IPS DF 4.7 (cell line): ENCODE measurements around the gene PCP2.
"Not testable (repeated sequence)": the region's sequence is repeated elsewhere in the genome, so short reads cannot be mapped to it uniquely, and the experiment has no call there.

ENCODE experiments used
- DNase-seq: peaks from one replicate; pipeline ENCODE4 v3.0.0-alpha.2; 2013; ENCODE audit warnings: low spot score; ENCODE audit errors: extremely low read depth

PCP2 gene

DNA sequence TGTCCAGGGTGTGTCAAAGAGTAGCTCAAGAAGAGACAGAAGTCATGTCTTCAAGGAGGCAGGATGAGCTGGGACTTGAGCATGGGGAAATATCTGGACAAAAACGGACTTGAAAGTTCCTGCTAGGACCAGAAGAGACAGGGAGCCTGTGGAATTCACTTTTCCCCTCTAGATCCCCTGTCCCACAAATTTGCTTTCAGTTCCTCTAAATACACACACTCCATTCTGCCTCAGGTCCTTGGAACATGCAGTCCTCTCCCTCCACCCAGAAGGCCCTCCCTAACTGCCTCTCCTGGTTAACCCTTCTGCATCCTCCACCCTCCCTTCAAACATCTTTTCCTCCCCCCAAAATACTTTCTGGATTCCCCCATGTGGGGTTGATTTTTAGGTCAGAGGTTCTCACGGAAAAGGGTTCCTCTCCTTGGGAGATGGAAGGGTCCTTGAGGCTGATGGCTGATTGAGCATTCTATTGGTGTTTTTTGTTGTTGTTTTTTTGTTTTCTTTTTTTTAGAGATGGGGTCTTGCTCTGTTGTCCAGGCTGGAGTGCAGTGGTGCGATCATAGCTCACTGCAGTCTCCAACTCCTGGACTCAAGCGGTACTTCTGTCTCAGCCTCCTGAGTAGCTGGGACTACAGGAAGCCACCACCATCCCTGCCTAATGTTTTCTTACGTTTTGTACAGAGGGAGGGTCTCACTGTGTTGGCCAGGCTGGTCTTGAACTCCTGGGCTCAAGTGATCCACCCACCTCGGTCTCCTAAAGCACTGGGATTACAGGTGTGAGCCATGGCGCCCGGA is 28.4 kb upstream of the PCP2 start:
- no peak for DNase-seq

DNA sequence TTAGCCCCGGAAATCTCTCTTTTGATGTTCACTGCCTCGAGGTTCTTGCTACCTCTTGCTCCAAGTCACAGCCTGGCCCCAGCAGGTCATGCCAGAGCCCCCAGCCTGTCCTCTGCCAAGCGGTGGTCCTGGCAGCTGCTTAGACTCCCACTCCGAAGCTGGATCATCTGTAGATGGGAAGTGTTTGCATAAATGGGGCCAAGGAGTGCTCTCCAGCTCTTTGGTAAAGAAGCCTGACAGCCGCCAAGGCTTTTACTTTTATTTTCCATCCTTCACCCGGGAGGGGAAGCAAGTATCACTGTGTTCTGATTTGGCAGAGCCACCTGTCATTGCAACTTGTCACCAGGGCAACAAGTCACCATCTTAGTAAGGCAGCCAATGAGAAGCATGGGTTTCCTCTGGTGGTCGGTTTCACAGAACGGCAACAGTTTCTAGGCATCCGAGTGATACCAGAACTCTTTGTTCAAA is 24.7 kb upstream of the PCP2 start:
- no peak for DNase-seq

DNA sequence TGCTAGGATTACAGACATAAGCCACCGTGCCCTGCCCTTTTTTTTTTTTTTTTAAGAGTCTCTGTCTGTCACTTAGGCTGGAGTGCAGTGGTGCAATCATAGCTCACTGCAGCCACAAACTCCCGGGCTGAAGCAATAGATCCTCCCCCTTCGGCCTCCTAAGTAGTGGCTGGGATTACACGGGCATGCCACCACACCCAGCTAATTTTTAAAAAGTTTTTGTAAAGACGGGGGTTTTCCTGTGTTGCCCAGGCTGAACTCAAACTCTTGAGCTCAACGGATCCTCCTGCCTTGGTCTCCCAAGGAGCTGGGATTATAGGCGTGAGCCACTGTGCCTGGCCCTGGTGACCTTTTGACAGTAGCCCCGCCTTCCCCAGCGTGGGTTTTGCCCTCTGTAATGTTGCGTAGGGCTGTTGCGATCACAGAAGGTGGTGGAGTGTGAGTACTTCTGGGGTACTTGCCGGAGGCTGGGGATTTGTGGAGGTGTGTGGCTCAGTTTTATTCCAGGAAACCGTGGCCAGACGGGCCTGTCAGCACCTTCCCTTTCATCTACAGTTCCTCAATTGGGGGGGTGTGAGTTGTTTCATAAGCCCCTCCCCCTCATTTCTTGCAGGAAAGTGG is 23.7 kb upstream of the PCP2 start:
- no peak for DNase-seq

DNA sequence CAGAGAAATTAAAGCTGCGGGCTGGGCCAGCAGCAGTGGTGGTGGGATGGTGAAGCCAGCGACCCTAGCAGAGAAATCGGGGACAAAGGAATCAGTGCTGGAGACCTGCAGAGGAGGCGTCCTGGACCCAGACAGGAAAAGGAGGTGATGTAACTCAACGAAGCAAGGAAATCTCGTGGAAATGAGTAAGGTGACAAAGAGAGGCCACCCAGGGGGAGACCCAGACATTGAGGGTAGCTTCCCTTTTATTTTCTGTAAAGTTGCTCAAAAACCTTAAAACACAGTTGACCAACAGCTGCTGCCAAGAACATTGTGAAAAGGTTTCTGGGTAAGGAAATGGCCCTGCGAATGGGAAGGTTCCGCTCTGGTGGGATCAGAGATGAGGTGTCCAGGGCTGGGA is 22.1 kb upstream of the PCP2 start:
- no peak for DNase-seq

DNA sequence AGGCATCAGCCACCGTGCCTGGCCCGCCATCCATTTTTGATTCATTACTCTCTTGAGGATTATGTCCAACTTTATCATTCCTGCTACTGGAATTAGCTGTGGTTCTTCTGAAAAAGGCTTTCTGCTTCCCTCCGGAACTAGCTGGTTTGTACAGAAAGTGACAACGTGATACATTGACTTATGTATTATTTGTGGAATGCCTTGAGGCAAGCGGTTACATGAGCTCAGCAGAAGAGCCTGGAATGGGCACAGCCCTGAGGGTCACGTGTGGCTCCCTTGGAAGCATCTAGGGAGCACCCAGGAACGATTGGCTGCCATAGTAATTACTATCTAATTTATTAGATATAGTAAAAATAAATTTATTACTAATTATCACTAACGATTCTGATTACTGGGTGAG is 20.9 kb upstream of the PCP2 start:
- DNase-seq, result no peak

DNA sequence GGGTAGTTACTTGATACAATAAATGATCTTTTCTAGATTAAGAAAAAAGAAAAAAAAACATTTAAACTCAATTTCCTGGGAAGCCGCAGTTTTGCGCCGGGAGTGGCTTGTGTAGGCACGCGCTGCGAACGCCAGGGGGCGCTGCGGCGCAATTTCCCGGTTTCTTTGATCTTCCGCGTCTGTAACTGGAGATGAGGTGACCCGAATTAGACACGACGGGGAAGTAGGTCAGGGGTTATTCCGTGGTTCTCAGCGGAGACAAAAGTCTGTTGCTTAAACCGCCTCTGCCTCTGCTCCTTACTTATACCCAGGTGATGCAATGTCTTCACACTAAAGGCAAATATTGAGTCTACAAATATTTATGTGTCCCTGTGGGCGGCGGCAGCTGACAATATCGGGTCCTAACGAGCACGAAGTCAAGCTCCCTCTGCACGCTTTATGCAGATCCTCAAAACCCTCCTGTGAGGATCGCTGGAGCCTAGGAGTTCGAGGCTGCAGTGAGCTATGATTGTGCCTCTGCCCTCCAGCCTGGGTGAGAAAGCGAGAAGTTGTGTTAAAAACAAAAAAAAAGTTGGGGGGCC is 18.6 kb upstream of the PCP2 start:
- DNase-seq, result no peak

DNA sequence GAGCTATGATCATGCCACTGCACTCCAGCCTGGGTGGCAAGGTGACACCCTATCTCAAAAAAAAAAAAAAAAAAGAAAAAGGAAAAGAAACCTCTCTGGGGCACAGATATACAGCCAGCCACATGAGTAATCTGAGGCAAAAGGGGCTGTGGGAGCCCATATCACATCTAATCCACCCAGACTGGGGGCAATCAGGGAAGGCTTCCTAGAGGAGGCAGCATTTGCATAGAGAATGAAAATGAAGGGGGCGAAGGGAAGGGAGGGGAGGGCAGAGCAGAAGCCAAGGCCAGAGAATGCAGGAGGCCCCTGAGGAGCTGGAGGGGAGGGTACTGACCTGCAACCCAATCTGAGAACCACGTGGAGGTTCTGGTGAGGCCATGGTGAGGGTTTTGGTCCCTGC is 16.6 kb upstream of the PCP2 start:
- DNase-seq, result no peak

DNA sequence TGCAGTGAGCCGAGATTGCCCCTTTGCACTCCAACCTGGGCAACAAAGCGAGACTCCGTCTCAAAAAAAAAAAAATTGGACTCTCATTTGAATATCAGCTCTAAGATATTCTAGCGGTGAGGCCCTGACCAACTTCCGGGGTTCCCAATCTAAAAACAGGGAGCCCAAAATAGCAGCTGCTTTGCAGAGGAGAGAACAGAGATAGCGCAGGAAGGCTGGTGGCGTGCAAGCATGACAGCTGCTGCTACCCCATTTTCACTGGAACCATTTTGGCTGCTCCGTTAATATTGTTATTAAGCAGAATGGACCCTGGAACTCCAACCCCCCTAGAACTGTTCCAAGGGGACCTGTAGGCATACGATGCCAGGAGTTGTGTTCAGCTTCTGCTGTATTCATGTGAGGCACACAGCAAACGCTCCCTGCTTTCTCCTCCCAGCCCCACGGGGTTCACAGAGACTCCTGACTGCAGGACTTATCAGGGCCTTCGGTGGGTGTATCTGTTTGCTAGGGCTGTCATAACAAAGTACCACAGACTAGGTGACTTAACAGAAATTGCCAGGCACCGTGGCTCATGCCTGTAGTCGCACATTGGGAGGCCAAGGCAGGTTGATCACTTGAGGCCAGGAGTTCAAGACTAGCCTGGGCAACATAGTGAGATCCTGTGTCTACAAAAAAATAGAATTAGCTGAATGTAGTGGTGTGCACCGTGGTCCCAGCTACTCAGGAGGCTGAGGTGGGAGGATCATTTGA is 14.9 kb upstream of the PCP2 start:
- DNase-seq, result no peak

DNA sequence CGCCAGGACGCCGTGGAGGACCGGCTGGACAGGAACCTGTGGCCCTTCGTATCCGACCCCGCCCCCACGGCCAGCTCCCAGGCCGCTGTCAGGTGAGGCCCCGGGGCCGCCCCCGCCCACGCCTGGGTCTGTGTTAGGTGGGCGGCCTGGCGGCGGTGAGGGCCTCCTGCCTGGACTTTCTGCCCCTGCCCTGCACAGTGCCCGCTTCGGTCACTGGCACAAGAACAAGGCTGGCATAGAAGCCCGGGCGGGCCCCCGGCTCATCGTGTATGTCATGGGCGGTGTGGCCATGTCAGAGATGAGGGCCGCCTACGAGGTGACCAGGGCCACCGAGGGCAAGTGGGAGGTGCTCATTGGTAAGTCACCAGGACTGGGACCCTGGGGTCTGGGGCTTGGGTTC is 13.6 kb upstream of the PCP2 start:
- no peak for DNase-seq

DNA sequence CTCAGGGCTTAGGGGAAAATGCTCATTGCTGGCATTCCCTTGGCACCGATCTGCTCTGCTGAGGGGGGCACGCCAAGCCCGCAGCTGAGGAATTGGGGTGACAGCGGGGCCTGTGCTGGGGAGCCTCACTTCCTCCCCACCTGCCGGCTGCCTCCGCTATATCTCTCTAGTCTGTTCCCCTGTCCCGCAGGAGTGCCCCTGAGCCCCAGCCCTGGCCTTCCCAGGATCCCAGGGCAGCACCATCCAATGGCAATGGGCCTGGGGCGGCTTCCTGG is 12.8 kb upstream of the PCP2 start:
- DNase-seq, result no peak

DNA sequence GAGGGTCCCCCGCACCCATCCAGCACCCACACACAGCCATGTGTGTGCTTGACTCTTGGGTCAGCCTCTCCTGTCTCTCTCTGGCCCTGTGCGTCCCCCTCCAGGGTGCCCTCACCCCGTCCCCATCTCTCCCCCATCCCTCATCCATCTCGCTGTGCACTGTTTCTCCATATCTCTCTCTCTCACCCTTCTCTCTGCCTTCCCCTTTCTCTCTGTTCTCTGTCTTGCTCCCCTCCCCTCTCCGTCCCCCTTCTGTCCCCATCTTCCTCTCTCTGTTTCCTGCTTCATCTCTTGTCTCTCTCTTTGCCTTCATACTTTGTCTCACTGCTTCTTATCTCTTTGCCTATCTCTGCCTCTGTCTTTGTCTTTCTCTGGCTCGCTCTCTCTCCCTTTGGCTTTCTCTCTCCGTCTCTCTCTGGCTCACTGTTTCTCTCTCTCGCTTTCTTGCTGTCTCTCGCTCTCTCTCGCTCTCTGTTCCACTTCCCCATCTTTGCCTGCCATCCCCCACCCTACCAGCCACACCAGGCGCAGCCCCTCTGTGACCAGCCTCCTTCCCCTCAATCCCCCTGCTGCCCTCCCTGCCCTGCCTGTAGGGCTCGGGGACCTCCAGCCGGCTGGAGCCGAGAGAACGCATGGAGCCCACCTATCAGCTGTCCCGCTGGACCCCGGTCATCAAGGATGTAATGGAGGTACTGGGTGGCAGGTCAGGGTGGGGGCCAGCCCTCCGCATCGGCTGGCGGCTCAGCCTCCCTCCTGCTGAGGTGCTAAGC is 12.3 kb upstream of the PCP2 start:
- DNase-seq, result no peak

DNA sequence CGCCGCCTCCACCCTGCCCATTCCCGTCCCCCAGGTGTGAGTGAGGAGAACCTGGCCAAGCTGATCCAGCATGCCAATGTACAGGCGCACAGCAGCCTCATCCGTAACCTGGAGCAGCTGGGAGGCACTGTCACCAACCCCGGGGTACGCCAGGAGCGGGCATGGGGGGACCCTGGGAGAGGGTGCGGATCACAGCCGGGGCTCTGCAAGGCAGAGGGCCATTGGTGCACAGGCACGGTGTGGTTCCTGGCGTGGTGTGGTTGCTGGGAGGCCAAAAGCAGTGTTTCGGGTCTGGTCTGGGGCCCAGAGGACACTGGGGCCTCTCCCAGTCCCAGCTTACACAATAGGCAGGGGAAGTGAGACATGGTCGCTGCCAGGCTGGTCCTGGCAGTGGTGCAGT is 11.6 kb upstream of the PCP2 start:
- no peak for DNase-seq

DNA sequence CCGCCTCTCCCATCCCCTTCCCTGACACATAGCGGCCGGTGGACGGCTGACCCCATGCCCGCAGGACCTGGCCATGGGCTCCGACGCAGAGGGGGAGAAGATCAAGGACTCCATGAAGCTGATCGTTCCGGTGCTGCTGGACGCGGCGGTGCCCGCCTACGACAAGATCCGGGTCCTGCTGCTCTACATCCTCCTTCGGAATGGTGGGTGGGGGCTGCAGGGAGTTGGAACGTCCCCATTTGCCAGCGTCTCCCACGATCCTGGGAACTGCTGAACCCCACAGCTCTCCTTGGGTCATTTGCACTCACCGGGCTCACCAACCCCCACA is 11.0 kb upstream of the PCP2 start:
- DNase-seq, result no peak

DNA sequence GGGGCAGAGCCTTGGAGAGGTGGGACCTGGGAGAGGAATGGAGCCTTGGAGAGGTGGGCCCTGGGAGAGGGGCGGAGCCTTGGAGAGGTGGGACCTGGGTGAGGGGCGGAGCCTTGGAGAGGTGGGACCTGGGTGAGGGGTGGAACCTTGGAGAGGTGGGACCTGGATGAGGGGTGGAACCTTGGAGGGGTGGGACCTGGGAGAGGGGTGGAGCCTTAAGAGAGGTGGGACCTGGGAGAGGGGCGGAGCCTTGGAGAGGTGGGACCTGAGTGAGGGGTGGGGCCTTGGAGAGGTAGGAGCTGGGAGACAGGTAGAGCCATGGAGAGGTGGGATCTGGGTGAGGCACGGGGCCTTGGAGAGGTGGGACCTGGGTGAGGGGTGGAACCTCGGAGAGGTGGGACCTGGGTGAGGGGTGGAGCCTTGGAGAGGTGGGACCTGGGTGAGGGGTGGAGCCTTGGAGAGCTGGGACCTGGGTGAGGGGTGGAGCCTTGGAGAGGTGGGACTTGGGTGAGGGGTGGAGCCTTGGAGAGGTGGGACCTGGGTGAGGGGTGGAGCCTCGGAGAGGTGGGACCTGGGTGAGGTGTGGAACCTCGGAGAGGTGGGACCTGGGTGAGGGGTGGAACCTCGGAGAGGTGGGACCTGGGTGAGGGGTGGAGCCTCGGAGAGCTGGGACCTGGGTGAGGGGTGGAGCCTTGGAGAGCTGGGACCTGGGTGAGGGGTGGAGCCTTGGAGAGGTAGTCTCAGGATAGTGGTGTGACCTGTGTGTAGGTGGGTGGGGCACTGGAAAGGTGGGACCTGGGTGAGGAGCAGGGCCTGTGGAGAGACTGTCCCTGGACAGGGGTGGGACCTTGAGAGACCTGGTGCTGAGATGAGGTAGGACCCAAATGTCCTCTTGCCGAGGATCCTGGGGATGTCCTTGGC is 10.4 kb upstream of the PCP2 start:
- not testable (repeated sequence) for DNase-seq

DNA sequence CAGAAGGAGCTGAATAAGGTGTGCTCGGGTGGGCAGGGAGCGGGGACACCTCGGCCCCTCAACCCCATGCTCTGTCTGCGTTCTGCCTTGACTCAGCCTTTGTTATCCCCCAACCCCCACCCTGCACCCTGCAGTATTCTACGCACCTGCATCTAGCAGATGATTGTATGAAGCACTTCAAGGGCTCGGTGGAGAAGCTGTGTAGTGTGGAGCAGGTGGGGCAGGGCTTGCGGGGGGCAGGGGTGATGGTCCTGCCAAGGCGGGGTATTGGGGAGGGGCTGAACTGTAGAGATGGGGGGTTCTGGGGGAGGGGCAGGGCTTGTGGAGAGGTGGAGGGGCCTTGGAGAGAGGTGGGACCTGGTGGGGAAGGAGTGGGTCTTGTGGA is 9.5 kb upstream of the PCP2 start:
- DNase-seq, result no peak

DNA sequence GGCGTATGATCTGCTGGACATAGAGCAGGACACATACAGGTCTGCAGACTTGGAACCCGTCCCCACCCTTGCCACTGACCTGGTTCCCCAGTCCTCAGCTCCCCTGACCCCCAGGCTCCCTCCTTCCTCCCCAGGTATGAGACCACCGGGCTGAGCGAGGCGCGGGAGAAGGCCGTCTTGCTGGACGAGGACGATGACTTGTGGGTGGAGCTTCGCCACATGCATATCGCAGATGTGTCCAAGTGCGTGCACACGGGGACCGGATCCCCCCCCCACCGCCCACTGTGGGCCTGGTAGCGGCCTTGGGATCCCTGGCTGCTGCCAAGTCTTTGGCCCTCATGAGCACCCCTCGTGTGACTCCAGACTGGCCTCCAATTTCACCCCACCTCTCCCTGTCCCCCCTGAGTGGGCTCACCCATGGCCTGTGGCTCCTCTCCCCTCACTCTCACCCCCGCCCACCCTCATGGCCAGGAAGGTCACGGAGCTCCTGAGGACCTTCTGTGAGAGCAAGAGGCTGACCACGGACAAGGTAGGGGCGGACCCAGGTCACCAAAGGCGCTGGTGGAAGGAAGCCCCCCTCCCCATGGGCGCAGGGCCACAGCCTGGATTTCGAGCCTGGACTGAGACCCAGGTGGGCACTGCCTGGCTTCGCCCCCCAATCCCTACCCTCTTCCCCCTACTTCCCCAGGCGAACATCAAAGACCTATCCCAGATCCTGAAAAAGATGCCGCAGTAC is 8.9 kb upstream of the PCP2 start:
- DNase-seq, result no peak

DNA sequence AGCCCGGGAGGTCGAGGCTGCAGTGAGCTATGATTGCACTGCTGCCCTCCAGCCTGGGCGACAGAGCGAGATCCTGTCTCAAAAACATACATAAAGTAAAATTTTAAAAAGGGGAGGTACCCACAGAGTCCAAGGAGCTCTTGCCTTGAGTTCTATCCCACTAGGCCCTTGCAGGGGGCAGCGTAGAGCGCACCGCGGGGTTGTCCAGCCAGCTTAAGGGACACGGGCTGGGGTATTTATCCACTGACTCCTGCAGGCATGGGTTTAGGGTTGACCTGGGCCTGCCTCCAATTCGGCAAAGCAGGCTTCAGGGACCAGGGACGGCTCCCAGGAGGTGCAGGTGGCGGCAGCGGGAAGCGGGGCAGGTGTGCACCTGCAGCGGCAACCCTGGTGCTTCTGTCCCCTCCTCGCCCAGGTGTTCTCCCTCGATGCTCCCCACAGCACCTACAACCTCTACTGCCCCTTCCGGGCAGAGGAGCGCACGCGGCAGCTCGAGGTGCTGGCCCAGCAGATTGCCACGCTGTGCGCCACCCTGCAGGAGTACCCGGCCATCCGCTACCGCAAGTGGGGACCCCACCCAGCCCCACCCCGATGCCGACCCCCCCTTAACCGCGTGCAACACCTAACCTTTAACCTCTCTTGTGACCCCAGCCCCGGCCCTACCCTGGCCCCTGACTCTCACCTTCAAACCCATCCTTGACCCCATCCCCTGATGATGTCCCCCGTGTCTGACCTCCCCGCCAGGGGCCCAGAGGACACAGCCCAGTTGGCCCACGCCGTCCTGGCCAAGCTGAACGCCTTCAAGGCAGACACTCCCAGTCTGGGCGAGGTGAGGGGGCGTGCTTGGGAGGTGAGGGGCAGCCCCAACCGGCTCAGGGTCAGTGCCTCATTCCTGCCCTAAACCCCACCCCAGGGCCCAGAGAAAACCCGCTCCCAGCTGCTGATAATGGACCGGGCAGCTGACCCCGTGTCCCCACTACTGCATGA is 8.1 kb upstream of the PCP2 start:
- no peak for DNase-seq

DNA sequence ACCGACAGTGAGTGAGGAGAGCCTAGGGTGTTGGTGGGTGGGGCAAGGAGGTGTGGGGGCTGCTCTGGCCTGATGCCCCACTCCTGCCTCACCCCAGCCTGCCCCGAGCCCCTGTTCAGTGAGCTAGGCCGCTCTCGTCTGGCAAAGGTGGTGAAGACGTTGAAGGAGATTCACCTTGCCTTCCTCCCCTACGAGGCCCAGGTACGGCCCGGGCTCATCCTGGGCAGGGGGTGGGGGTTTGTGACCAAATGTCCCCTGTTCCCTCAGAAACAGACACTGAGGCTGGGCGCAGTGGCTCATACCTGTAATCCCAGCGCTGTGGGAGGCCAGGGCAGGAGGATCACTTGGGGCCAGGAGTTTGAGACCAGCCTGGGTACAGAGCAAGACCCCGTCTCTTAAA is 7.3 kb upstream of the PCP2 start:
- DNase-seq, result no peak

DNA sequence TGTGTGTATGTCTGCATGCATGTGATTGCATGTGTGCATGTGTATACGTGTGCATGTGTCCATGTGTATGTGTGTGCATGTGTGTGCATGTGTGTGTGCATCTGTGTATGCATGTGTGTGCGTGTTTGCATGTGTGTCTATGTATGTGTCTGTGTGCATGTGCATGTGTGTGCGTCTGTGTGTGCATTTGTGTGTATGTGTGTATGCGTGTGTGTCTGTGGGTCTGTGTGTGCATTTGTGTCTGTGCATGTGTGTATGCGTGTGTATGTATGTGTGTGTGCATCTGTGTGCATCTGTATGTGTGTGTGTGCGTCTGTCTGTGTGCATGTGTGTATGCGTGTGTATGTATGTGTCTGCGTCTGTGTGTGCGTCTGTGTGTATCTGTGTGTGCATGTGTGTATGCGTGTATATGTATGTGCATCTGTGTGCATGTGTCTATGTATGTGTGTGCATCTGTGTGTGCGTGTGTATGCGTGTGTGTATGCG is 6.4 kb upstream of the PCP2 start:
- no peak for DNase-seq
